GM12878 (cell line): Measurements from ENCODE around the gene NDST3. TPM values are rescaled to one million over a fixed set of nuclear protein-coding genes. Genes with fewer than 3 reads are reported as not detected.
A peak's percentile ranks its signal among the peaks of the same experiment; 100 is the strongest.

ENCODE experiments used
- BHLHE40 ChIP-seq, 2 experiments: fragments of 450-650 bp in 1 of 2; IDR thresholded peaks; 2 replicates each; pipeline ENCODE4 v1.6.1; 2011 to 2017; ENCODE audit warnings: low read depth in 2 of 2, borderline replicate concordance in 1 of 2, improper control_type of control experiment in 1 of 2, low read length in 1 of 2, mild to moderate bottlenecking in 1 of 2
- BMI1 ChIP-seq: fragments of 450-650 bp; IDR thresholded peaks from 2 replicates; pipeline ENCODE4 v1.6.1; 2016; ENCODE audit warnings: mild to moderate bottlenecking, moderate library complexity, borderline replicate concordance
- CBX3 ChIP-seq: fragments of 200-600 bp; sonication (generic); IDR thresholded peaks from 2 replicates; pipeline ENCODE4 v1.6.1; 2016; ENCODE audit warnings: low read depth, borderline replicate concordance
- DPF2 ChIP-seq: fragments of 450-650 bp; IDR thresholded peaks from 2 replicates; pipeline ENCODE4 v1.6.1; 2017; ENCODE audit warnings: mild to moderate bottlenecking
- ESRRA ChIP-seq: IDR thresholded peaks from 2 replicates; pipeline ENCODE4 v1.6.1; 2012; ENCODE audit warnings: mild to moderate bottlenecking, low read length, improper control_type of control experiment
- FOS ChIP-seq: IDR thresholded peaks from 3 replicates; pipeline ENCODE4 v1.6.1; 2011; ENCODE audit warnings: borderline replicate concordance; ENCODE audit not compliant: insufficient read length; ENCODE audit errors: extremely low read depth
- GABPA ChIP-seq: IDR thresholded peaks from 2 replicates; pipeline ENCODE4 v1.6.1; 2014; ENCODE audit warnings: antibody characterized with exemption, low read depth, mild to moderate bottlenecking, inconsistent platforms
- HDGF ChIP-seq: fragments of 450-650 bp; IDR thresholded peaks from 2 replicates; pipeline ENCODE4 v1.6.1; 2016; ENCODE audit warnings: antibody characterized with exemption
- IKZF2 ChIP-seq, 2 experiments: fragments of 450-650 bp; IDR thresholded peaks; 2 replicates each; pipeline ENCODE4 v1.6.1; 2017; ENCODE audit warnings: mild to moderate bottlenecking in 2 of 2, moderate library complexity in 2 of 2
- MEF2A ChIP-seq: IDR thresholded peaks from 2 replicates; pipeline ENCODE4 v1.6.1; 2011; ENCODE audit warnings: low read depth, mild to moderate bottlenecking, low read length, moderate library complexity; ENCODE audit not compliant: insufficient read depth
- MYC ChIP-seq: IDR thresholded peaks from 2 replicates; pipeline ENCODE4 v1.6.1; 2011; ENCODE audit warnings: mild to moderate bottlenecking, low read length, moderate library complexity, inconsistent platforms; ENCODE audit not compliant: insufficient read depth, insufficient replicate concordance, insufficient read length, severe bottlenecking
- NR2C1 ChIP-seq: fragments of 450-650 bp; IDR thresholded peaks from 2 replicates; pipeline ENCODE4 v1.6.1; 2017; ENCODE audit warnings: antibody characterized with exemption, mild to moderate bottlenecking, moderate library complexity
- NRF1 ChIP-seq: conservative IDR thresholded peaks from 2 replicates; pipeline ENCODE4 v1.6.1; 2011; ENCODE audit warnings: mild to moderate bottlenecking, low read depth, low read length, improper control_type of control experiment
- PKNOX1 ChIP-seq: fragments of 450-650 bp; IDR thresholded peaks from 2 replicates; pipeline ENCODE4 v1.6.1; 2016; ENCODE audit warnings: mild to moderate bottlenecking
- REST ChIP-seq: IDR thresholded peaks from 2 replicates; pipeline ENCODE4 v1.6.1; 2012; ENCODE audit warnings: mild to moderate bottlenecking, low read depth, low read length
- SMAD5 ChIP-seq: IDR thresholded peaks from 2 replicates; pipeline ENCODE4 v1.6.1; 2016; ENCODE audit warnings: antibody characterized with exemption, low read depth
- SP1 ChIP-seq: IDR thresholded peaks from one replicate; pipeline ENCODE4 v1.6.1; 2011; ENCODE audit warnings: low read depth, low read length
- STAT3 ChIP-seq: IDR thresholded peaks from 2 replicates; pipeline ENCODE4 v1.6.1; 2011; ENCODE audit warnings: low read depth, low read length, improper control_type of control experiment
- SUPT20H ChIP-seq: IDR thresholded peaks from 2 replicates; pipeline ENCODE4 v1.6.1; 2011; ENCODE audit warnings: low read depth, mild to moderate bottlenecking, low read length, moderate library complexity, borderline replicate concordance; ENCODE audit not compliant: control insufficient read depth
- ZNF384 ChIP-seq: IDR thresholded peaks from 2 replicates; pipeline ENCODE4 v1.6.1; 2012; ENCODE audit warnings: low read depth, mild to moderate bottlenecking, low read length, improper control_type of control experiment, borderline replicate concordance
- ZNF622 ChIP-seq: fragments of 450-650 bp; IDR thresholded peaks from 2 replicates; pipeline ENCODE4 v1.6.1; 2017; ENCODE audit warnings: mild to moderate bottlenecking, inconsistent platforms
- polyA plus RNA-seq, 11 experiments: library from polyadenylated mRNA; depleted of rRNA in 4 of 11; unstranded in 6 of 11; stranded (reverse) in 5 of 11; fragments of >200 nt; fragmentation: Nextera tagmentation in 4 of 11; fragmentation: Illumina TruSeq in 1 of 11; extraction: Ambion mirVana in 4 of 11; extraction: Trizol in 1 of 11; gene quantifications; 1 replicate in 1 of 11; 2 replicates in 10 of 11; pipeline versions ENCODE4 v1.2.1 to v1.2.3, GENCODE V29; 2011 to 2016; ENCODE audit warnings: inconsistent platforms in 2 of 11, missing spikeins in 2 of 11, low read depth in 1 of 11
- total RNA-seq, 4 experiments: library from RNA; depleted of rRNA in 3 of 4; stranded (reverse); fragments of >200 nt in 3 of 4; fragmentation: Illumina TruSeq in 1 of 4; extraction: Trizol in 1 of 4; gene quantifications; 2 replicates each; pipeline versions ENCODE4 v1.2.1 to v1.2.3, GENCODE V29; 2013 to 2021
- TF ChIP-seq, protein P1 (sequence below): fragments of 450-650 bp; IDR thresholded peaks from 2 replicates; pipeline ENCODE4 v1.6.1; 2017; ENCODE audit warnings: borderline replicate concordance
- TF ChIP-seq, protein P2 (sequence below): fragments of 450-650 bp; conservative IDR thresholded peaks from 2 replicates; pipeline ENCODE4 v1.6.1; 2017; ENCODE audit warnings: mild to moderate bottlenecking, moderate library complexity

NDST3 gene
- total and polyA plus RNA-seq, 10 of the 15 experiments (the other 5 are each of a cell fraction or from before 2014, with no cell fraction given): 0.03 TPM; not detected in 8

DNA sequence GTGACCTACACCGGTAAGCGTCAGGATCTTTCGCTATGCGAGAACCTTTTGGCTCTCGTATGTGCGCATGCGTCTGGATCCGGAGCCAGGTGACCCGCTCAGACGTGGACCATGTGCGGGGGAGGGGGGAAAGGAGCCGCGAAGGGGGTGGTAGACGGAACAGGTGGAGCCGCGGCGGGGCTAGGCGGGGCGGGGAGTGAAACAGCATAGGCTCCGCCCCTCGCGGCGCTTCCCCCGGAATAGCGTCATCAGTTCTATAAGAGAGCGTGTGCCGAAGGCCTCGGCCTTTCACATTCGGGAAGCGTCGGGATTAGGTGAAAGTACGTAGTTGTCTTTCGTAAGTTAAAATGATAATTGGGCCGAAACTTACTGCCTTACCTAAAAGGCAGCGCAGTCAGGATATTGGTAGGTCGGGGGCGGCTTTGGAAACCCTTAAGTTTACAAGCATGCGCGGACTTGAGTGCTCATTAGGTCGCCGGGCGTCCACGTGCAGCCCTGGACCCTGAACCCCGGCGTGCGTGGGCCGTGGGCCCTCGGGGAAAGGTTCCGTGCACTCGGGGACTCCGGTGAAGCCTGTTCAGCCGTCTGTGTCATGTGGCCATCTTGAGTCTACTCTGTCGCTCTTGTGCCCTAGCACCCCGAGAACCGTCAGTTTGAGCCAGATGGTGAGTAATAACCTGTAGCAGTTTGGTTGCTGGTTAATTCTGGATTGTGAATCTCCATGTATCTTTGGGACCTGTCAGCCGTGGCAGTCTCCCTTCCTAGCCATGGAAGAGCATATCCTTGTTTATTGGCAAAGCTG, 244.4 kb downstream of the NDST3 start (continued):
- TF ChIP-seq, protein P1, sequence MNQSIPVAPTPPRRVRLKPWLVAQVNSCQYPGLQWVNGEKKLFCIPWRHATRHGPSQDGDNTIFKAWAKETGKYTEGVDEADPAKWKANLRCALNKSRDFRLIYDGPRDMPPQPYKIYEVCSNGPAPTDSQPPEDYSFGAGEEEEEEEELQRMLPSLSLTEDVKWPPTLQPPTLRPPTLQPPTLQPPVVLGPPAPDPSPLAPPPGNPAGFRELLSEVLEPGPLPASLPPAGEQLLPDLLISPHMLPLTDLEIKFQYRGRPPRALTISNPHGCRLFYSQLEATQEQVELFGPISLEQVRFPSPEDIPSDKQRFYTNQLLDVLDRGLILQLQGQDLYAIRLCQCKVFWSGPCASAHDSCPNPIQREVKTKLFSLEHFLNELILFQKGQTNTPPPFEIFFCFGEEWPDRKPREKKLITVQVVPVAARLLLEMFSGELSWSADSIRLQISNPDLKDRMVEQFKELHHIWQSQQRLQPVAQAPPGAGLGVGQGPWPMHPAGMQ: no peak
- no peak for TF ChIP-seq REST
- peak; percentile 79; the same call in 1 of the 2 replicates for TF ChIP-seq HDGF
- no peak for TF ChIP-seq ESRRA
- no peak for TF ChIP-seq FOS
- TF ChIP-seq PKNOX1: peak; percentile 64; the same call in 1 of the 2 replicates
- no peak for TF ChIP-seq STAT3
- TF ChIP-seq, protein P2, sequence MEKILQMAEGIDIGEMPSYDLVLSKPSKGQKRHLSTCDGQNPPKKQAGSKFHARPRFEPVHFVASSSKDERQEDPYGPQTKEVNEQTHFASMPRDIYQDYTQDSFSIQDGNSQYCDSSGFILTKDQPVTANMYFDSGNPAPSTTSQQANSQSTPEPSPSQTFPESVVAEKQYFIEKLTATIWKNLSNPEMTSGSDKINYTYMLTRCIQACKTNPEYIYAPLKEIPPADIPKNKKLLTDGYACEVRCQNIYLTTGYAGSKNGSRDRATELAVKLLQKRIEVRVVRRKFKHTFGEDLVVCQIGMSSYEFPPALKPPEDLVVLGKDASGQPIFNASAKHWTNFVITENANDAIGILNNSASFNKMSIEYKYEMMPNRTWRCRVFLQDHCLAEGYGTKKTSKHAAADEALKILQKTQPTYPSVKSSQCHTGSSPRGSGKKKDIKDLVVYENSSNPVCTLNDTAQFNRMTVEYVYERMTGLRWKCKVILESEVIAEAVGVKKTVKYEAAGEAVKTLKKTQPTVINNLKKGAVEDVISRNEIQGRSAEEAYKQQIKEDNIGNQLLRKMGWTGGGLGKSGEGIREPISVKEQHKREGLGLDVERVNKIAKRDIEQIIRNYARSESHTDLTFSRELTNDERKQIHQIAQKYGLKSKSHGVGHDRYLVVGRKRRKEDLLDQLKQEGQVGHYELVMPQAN: peak; percentile 92
- no peak for TF ChIP-seq ZNF384
- TF ChIP-seq SP1: peak; percentile 43
- TF ChIP-seq GABPA: peak; percentile 81
- no peak for TF ChIP-seq BMI1
- peak; percentile 94 for TF ChIP-seq MYC
- TF ChIP-seq IKZF2 (IDR thresholded peaks at IDR 0.05): no peak; a peak in 2 of 4 replicates
- peak; percentile 97 for TF ChIP-seq SMAD5
- TF ChIP-seq MEF2A: no peak
- peak; percentile 31 to 91; a peak in 3 of 4 replicates for TF ChIP-seq BHLHE40 (IDR thresholded peaks at IDR 0.05; ENCODE audit: borderline replicate concordance in 1 of 2, low read depth in 2 of 2, low read length in 1 of 2)
- no peak for TF ChIP-seq NR2C1
- TF ChIP-seq DPF2: 0 out of 2 replicates have a peak, but pooled peaks have one; percentile 18
- TF ChIP-seq SUPT20H: no peak
- no peak for TF ChIP-seq CBX3
- peak; percentile 67 for TF ChIP-seq NRF1
- TF ChIP-seq ZNF622: no peak
